Endothelial cell of umbilical vein (primary cell): Measurements from ENCODE around the gene STK38L. TPM values are rescaled to one million over a fixed set of nuclear protein-coding genes. Genes with fewer than 3 reads are reported as not detected.

Experiments used
- BruUV-seq: library from RNA; stranded (reverse); fragments of 400-500 nt; replicated peaks from 2 replicates; lab custom pipeline; 2021; lab: Mats Ljungman, UMichigan
- CTCF ChIA-PET: fragments of 300-600, 350-600 bp; sonication (Branson Sonifier 250); formaldehyde crosslinking; loops from one replicate; lab custom pipeline; 2021; ENCODE audit warnings: antibody characterized with exemption, inconsistent platforms; lab: Charles Lee
- POLR2A ChIA-PET: fragments of 300-600, 350-600 bp; sonication (Branson Sonifier 250); formaldehyde crosslinking; loops from one replicate; lab custom pipeline; 2021; ENCODE audit warnings: antibody characterized with exemption, inconsistent platforms; lab: Charles Lee
- DNase-seq: peaks from one replicate; pipeline ENCODE4 v3.0.0-alpha.2; 2011; ENCODE audit warnings: low read depth, low spot score
- FAIRE-seq: peaks from 2 replicates; lab custom pipeline; 2011; peaks lifted over from hg19 to GRCh38; lab: Jason Lieb, UNC
- H2AFZ ChIP-seq: 2 replicates; pipeline ENCODE4 v1.6.0; 2012; ENCODE audit warnings: low read depth, low read length, control low read depth, inconsistent platforms
- H3K27ac ChIP-seq: 2 replicates; pipeline ENCODE4 v1.5.1; 2011; ENCODE audit warnings: low read depth, mild to moderate bottlenecking, control low read depth, low read length, moderate library complexity; ENCODE audit not compliant: insufficient read depth
- H3K27me3 ChIP-seq, 2 experiments: 2 replicates each; pipeline versions ENCODE4 v1.6.0 to v1.6.1; 2011; ENCODE audit warnings: low read length in 2 of 2, mixed read lengths in 1 of 2; ENCODE audit not compliant: control insufficient read depth in 2 of 2, insufficient read depth in 2 of 2
- H3K36me3 ChIP-seq, 2 experiments: 2 replicates in 1 of 2; 3 replicates in 1 of 2; pipeline ENCODE4 v1.5.1; 2011; ENCODE audit warnings: low read length in 2 of 2, mild to moderate bottlenecking in 1 of 2, moderate library complexity in 1 of 2; ENCODE audit not compliant: control insufficient read depth in 2 of 2, insufficient read depth in 2 of 2; ENCODE audit errors: extremely low read depth in 1 of 2
- H3K4me1 ChIP-seq: 3 replicates; pipeline ENCODE4 v1.5.1; 2011; ENCODE audit warnings: mild to moderate bottlenecking, low read length; ENCODE audit not compliant: control insufficient read depth, insufficient read depth; ENCODE audit errors: extremely low read depth
- H3K4me2 ChIP-seq: 2 replicates; pipeline ENCODE4 v1.6.1; 2011; ENCODE audit warnings: low read length, control low read depth, mixed read lengths; ENCODE audit not compliant: insufficient read depth
- H3K4me3 ChIP-seq, 3 experiments: fragments of 200-600 bp in 1 of 3; sonication (generic), shearing (Covaris generic) in 1 of 3; replicated peaks in 1 of 3; 2 replicates each; pipeline ENCODE4 v1.5.1; 2011 to 2016; ENCODE audit warnings: control low read depth in 3 of 3, low read length in 3 of 3, mild to moderate bottlenecking in 2 of 3, inconsistent platforms in 1 of 3, low read depth in 1 of 3, moderate library complexity in 1 of 3; ENCODE audit not compliant: insufficient read depth in 1 of 3
- H3K79me2 ChIP-seq: 2 replicates; pipeline ENCODE4 v1.6.0; 2012; ENCODE audit warnings: low read length, inconsistent platforms; ENCODE audit not compliant: control insufficient read depth, insufficient read depth
- H3K9ac ChIP-seq: replicated peaks from 2 replicates; pipeline ENCODE3; 2011; ENCODE audit warnings: low read length, control low read depth; ENCODE audit not compliant: insufficient read depth; ENCODE audit errors: extremely low read depth
- H3K9me1 ChIP-seq: replicated peaks from 3 replicates; pipeline ENCODE4 v1.6.0; 2011; ENCODE audit warnings: mild to moderate bottlenecking, low read length; ENCODE audit not compliant: control insufficient read depth, insufficient read depth; ENCODE audit errors: extremely low read depth
- H3K9me3 ChIP-seq: replicated peaks from 2 replicates; pipeline ENCODE4 v1.5.1; 2012; ENCODE audit warnings: low read length, inconsistent platforms; ENCODE audit not compliant: control insufficient read depth, insufficient read depth
- H4K20me1 ChIP-seq: replicated peaks from 2 replicates; pipeline ENCODE3; 2011; ENCODE audit warnings: mild to moderate bottlenecking, low read length; ENCODE audit not compliant: control insufficient read depth, insufficient read depth; ENCODE audit errors: extremely low read depth
- CTCF ChIP-seq, 2 donors: IDR thresholded peaks; 1 replicate in 1 of 2; 2 replicates in 1 of 2; pipeline ENCODE4 v1.5.1; 2011; ENCODE audit warnings: low read length in 2 of 2, mild to moderate bottlenecking in 2 of 2, moderate library complexity in 2 of 2, control low read depth in 1 of 2, inconsistent platforms in 1 of 2, low read depth in 1 of 2; ENCODE audit not compliant: insufficient read depth in 1 of 2; ENCODE audit errors: extremely low read depth in 1 of 2
- EZH2 ChIP-seq: IDR thresholded peaks from 2 replicates; pipeline ENCODE4 v1.6.1; 2012; ENCODE audit warnings: borderline replicate concordance, low read depth, mild to moderate bottlenecking, moderate library complexity, low read length, inconsistent platforms; ENCODE audit not compliant: severe bottlenecking
- FOS ChIP-seq: IDR thresholded peaks from 2 replicates; pipeline ENCODE4 v1.6.1; 2011; ENCODE audit warnings: mild to moderate bottlenecking, low read length, moderate library complexity, borderline replicate concordance; ENCODE audit not compliant: insufficient read depth
- GATA2 ChIP-seq: IDR thresholded peaks from 2 replicates; pipeline ENCODE4 v1.7.0; 2011; ENCODE audit warnings: low read depth, mild to moderate bottlenecking, moderate library complexity, mixed read lengths, low read length; ENCODE audit not compliant: insufficient read length, insufficient read depth
- JUN ChIP-seq: IDR thresholded peaks from 2 replicates; pipeline ENCODE4 v1.6.1; 2011; ENCODE audit warnings: borderline replicate concordance, low read depth; ENCODE audit not compliant: insufficient read length, insufficient read depth
- MAX ChIP-seq: IDR thresholded peaks from 2 replicates; pipeline ENCODE4 v1.6.1; 2011; ENCODE audit not compliant: insufficient read depth, insufficient read length
- MYC ChIP-seq: IDR thresholded peaks from one replicate; pipeline ENCODE4 v1.6.1; 2011; ENCODE audit warnings: mild to moderate bottlenecking, low read depth, low read length
- POLR2A ChIP-seq: IDR thresholded peaks from 2 replicates; pipeline ENCODE4 v1.6.1; 2012; ENCODE audit warnings: low read depth, mild to moderate bottlenecking, control low read depth, low read length
- POLR2AphosphoS5 ChIP-seq: IDR thresholded peaks from 2 replicates; pipeline ENCODE4 v1.6.1; 2012; ENCODE audit warnings: low read depth, mild to moderate bottlenecking, control low read depth, low read length, moderate library complexity; ENCODE audit not compliant: insufficient read depth
- dilution Hi-C: fragments of 300-500 bp; cut with MboI; formaldehyde crosslinking; loops from one replicate; pipeline ENCODE4 v1.15.0; 2019; ENCODE audit warnings: low sequenced_read_pairs; ENCODE audit not compliant: extremely low pct_ligation_motif_present
- intact Hi-C: fragments of 100-400 bp; cut with micrococcal nuclease; formaldehyde crosslinking; loops from one replicate; pipeline ENCODE4 v1.10.0; 2022
- polyA plus RNA-seq, 4 experiments: library from polyadenylated mRNA; depleted of rRNA in 3 of 4; stranded (reverse) in 3 of 4; unstranded in 1 of 4; fragments of >200 nt; gene quantifications; 2 replicates each; pipeline versions ENCODE4 v1.2.1 to v1.2.3, GENCODE V29; 2011 to 2012; ENCODE audit warnings: missing spikeins in 1 of 4
- total RNA-seq: library from RNA; stranded (reverse); gene quantifications from 2 replicates; pipeline ENCODE4 v1.2.3, GENCODE V29; 2021

STK38L gene
- total and polyA plus RNA-seq, 2 donors (not counting 3 experiments of a cell fraction or from before 2014, with no cell fraction given): 14.7 to 58.4 TPM

- intact Hi-C loops (no loop called here), dilution Hi-C loops (no loop called here)
- ChIA-PET POLR2A (no interaction called here), CTCF (interaction anchor here (1.0 to 2.0 kb wide), 3 partner anchors 17 to 50 kb away, joined by 4 to 22 read pairs (median 4); no protein-coding TSS in a partner anchor)
- Histone ChIP-seq H3K4me1 (peaks cover 12% of the 10 kb centered on the region), H3K27me3 (no peaks in the 10 kb centered on the region), H3K4me3 (no peak overlapping the region), H3K4me2 (no peak overlapping the region), H2AFZ (no peak overlapping the region), H3K9me3 (no peaks in the 10 kb centered on the region), H4K20me1 (peaks cover 10% of the 10 kb centered on the region), H3K36me3 (peaks cover 0 to 2% of the 10 kb centered on the region in 2 experiments), H3K27ac (no peak overlapping the region), H3K79me2 (peaks cover 25% of the 10 kb centered on the region), H3K9ac (no peak overlapping the region), H3K9me1 (peaks cover 3% of the 10 kb centered on the region)
- FAIRE-seq: no peak
- no TSS peak for BruUV-seq
- DNase-seq: no peak
- TF ChIP-seq GATA2 (no peak), MAX (no peak), FOS (no peak), EZH2 (no peak), CTCF (IDR thresholded peaks at IDR 0.05; ENCODE audit: extremely low read depth in 1 of 2, insufficient read depth in 1 of 2, low read depth in 1 of 2, low read length in 2 of 2) (no peak), POLR2A (no peak), MYC (no peak), POLR2AphosphoS5 (no peak), JUN (no peak)
Observed at GRCh38 chr12:27255806-27256205, 11.7 kb downstream of the STK38L start.
